Forelimb muscle (tissue), 1 donor: ENCODE data around the gene ENPP3. TPM values are rescaled to one million over a fixed set of nuclear protein-coding genes. Genes with fewer than 3 reads are reported as not detected.
"Not testable (repeated sequence)": the region's sequence is repeated elsewhere in the genome, so short reads cannot be mapped to it uniquely, and the experiment has no call there.

Experiments
- DNase-seq: peaks from one replicate; pipeline ENCODE4 v3.0.0-alpha.2; 2013; ENCODE audit warnings: low read depth
- polyA plus RNA-seq: library from polyadenylated mRNA; unstranded; fragments of 120-200 nt; gene quantifications from one replicate; pipeline ENCODE4 v1.2.1, GENCODE V29; 2013; ENCODE audit not compliant: insufficient read length

Gene ENPP3
- polyA plus RNA-seq, 1 donor: 0.59 TPM

- no peak for DNase-seq
These were observed 48.2 kb downstream of the ENPP3 start for GRCh38 chr6:131685266-131685780.

GRCh38 chr6:131687022-131687421, 49.9 kb downstream of the ENPP3 start:
- DNase-seq: no peak

- DNase-seq: no peak
These were observed 51.2 kb downstream of the ENPP3 start for GRCh38 chr6:131688286-131688685.

- DNase-seq: no peak
These were observed 54.9 kb downstream of the ENPP3 start for GRCh38 chr6:131692031-131692430.

- DNase-seq: no peak
These were observed 55.5 kb downstream of the ENPP3 start for GRCh38 chr6:131692589-131692988.

GRCh38 chr6:131693384-131693783, 56.3 kb downstream of the ENPP3 start:
- DNase-seq: no peak

- peak; percentile 58 for DNase-seq
These were observed 57.8 kb downstream of the ENPP3 start for GRCh38 chr6:131694832-131695426.

GRCh38 chr6:131696956-131697355, 59.9 kb downstream of the ENPP3 start:
- DNase-seq: no peak

GRCh38 chr6:131700851-131701250, 63.7 kb downstream of the ENPP3 start:
- DNase-seq: not testable (repeated sequence)

- not testable (repeated sequence) for DNase-seq
These were observed 66.8 kb downstream of the ENPP3 start for GRCh38 chr6:131703905-131704304.

- not testable (repeated sequence) for DNase-seq
These were observed 73.8 kb downstream of the ENPP3 start, which contains the start of gene CTAGE9 for GRCh38 chr6:131710917-131711316. Gene CTAGE9 (minus strand): TSS chr6:131711017. CDS start chr6:131711017, 0 bp downstream.

- not testable (repeated sequence) for DNase-seq
These were observed 78.5 kb downstream of the ENPP3 start for GRCh38 chr6:131715567-131715966.

- DNase-seq: no peak
These were observed 80.9 kb downstream of the ENPP3 start for GRCh38 chr6:131717836-131718542.

- no peak for DNase-seq
These were observed 84.1 kb downstream of the ENPP3 start for GRCh38 chr6:131721161-131721560.

GRCh38 chr6:131724114-131724513, 87.0 kb downstream of the ENPP3 start:
- no peak for DNase-seq

GRCh38 chr6:131727467-131727866, 90.4 kb downstream of the ENPP3 start:
- no peak for DNase-seq

GRCh38 chr6:131727868-131728267, 90.8 kb downstream of the ENPP3 start:
- DNase-seq: no peak

- DNase-seq: no peak
These were observed 91.3 kb downstream of the ENPP3 start for GRCh38 chr6:131728296-131728939.

GRCh38 chr6:131729550-131729949, 92.4 kb downstream of the ENPP3 start:
- DNase-seq: no peak

- no peak for DNase-seq
These were observed 93.2 kb downstream of the ENPP3 start for GRCh38 chr6:131730264-131730663.

- DNase-seq: no peak
These were observed 94.1 kb downstream of the ENPP3 start for GRCh38 chr6:131731224-131731623.

- DNase-seq: no peak
These were observed 96.4 kb downstream of the ENPP3 start for GRCh38 chr6:131733376-131734016.
